Right kidney (tissue), 9 donors: ENCODE measurements around the gene GALT.
A peak's percentile ranks its signal among the peaks of the same experiment; 100 is the strongest.

ENCODE experiments used
- DNase-seq: peaks from one replicate; pipeline ENCODE4 v3.0.0-alpha.2; 2016
- long read RNA-seq, 8 donors: transcript quantifications; one replicate each; lab custom pipeline, GENCODE V29; 2026

Gene GALT
- long read RNA-seq, donor 1, transcript GALT-210 (2 exons, 858 nt): minor isoform, 10 of 29 reads
- long read RNA-seq, donor 1, transcript GALT-201 (11 exons, 1,768 nt): major isoform, 11 of 29 reads
- long read RNA-seq, donor 1, partial matches to known transcripts: 5 of 29 reads
- long read RNA-seq, donor 1, other reads (novel, unspliced or antisense): 0 of 29 reads
- long read RNA-seq, donor 2, partial matches to known transcripts: 0 of 3 reads
- long read RNA-seq, donor 2, other reads (novel, unspliced or antisense): 0 of 3 reads
- long read RNA-seq, donor 3, transcript GALT-210 (2 exons, 858 nt): major isoform, 8 of 11 reads
- long read RNA-seq, donor 3, partial matches to known transcripts: 0 of 11 reads
- long read RNA-seq, donor 3, other reads (novel, unspliced or antisense): 0 of 11 reads
- long read RNA-seq, donor 4, transcript GALT-210 (2 exons, 858 nt): major isoform, 12 of 24 reads
- long read RNA-seq, donor 4, partial matches to known transcripts: 5 of 24 reads
- long read RNA-seq, donor 4, other reads (novel, unspliced or antisense): 0 of 24 reads
- long read RNA-seq, donor 5, transcript GALT-201 (11 exons, 1,768 nt): minor isoform, 7 of 24 reads
- long read RNA-seq, donor 5, transcript GALT-210 (2 exons, 858 nt): major isoform, 15 of 24 reads
- long read RNA-seq, donor 5, partial matches to known transcripts: 0 of 24 reads
- long read RNA-seq, donor 5, other reads (novel, unspliced or antisense): 0 of 24 reads
- long read RNA-seq, donor 6, transcript GALT-210 (2 exons, 858 nt): major isoform, 5 of 14 reads
- long read RNA-seq, donor 6, partial matches to known transcripts: 5 of 14 reads
- long read RNA-seq, donor 6, other reads (novel, unspliced or antisense): 0 of 14 reads
- long read RNA-seq, donor 7, transcript GALT-210 (2 exons, 858 nt): minor isoform, 5 of 37 reads
- long read RNA-seq, donor 7, transcript GALT-201 (11 exons, 1,768 nt): major isoform, 7 of 37 reads
- long read RNA-seq, donor 7, partial matches to known transcripts: 25 of 37 reads
- long read RNA-seq, donor 7, other reads (novel, unspliced or antisense): 0 of 37 reads
- long read RNA-seq, donor 8, transcript GALT-210 (2 exons, 858 nt): minor isoform, 5 of 22 reads
- long read RNA-seq, donor 8, transcript GALT-201 (11 exons, 1,768 nt): major isoform, 10 of 22 reads
- long read RNA-seq, donor 8, partial matches to known transcripts: 5 of 22 reads
- long read RNA-seq, donor 8, other reads (novel, unspliced or antisense): 0 of 22 reads

- DNase-seq: peak; percentile 94
These were observed at the start of gene GALT for GRCh38 chr9:34646211-34647083. Gene GALT (plus strand): TSS chr9:34646675. CDS start chr9:34646705, 30 bp downstream.

- DNase-seq: no peak
These were observed 46.9 kb upstream of the GALT start for GRCh38 chr9:34599546-34599945.

- DNase-seq: no peak
These were observed 45.6 kb upstream of the GALT start for GRCh38 chr9:34600908-34601307.

GRCh38 chr9:34601937-34602573 lies 44.4 kb upstream of the GALT start:
- DNase-seq: no peak

- peak; percentile 46 for DNase-seq
These were observed 42.8 kb upstream of the GALT start for GRCh38 chr9:34603610-34604231.

GRCh38 chr9:34606190-34606589 lies 40.3 kb upstream of the GALT start:
- DNase-seq: no peak

- no peak for DNase-seq
These were observed 39.6 kb upstream of the GALT start for GRCh38 chr9:34606905-34607304.

- no peak for DNase-seq
These were observed 39.1 kb upstream of the GALT start for GRCh38 chr9:34607331-34607730.

- no peak for DNase-seq
These were observed 35.9 kb upstream of the GALT start for GRCh38 chr9:34610434-34611206.

GRCh38 chr9:34611251-34611810 lies 35.1 kb upstream of the GALT start:
- peak; percentile 46 for DNase-seq

- DNase-seq: peak; percentile 89
These were observed 34.4 kb upstream of the GALT start, which contains the start of gene RPP25L for GRCh38 chr9:34611811-34612787. Gene RPP25L (minus strand): TSS chr9:34612097. CDS start chr9:34611296, 801 bp downstream.

- peak; percentile 74 for DNase-seq
These were observed 33.6 kb upstream of the GALT start for GRCh38 chr9:34612788-34613390.

GRCh38 chr9:34615132-34615531 lies 31.3 kb upstream of the GALT start:
- DNase-seq: no peak

GRCh38 chr9:34620061-34620994 lies 26.1 kb upstream of the GALT start, which contains the start of gene DCTN3:
Gene DCTN3 (minus strand): TSS chr9:34620495. CDS start chr9:34620464, 31 bp downstream.
- DNase-seq: peak; percentile 76

GRCh38 chr9:34623374-34624235 lies 22.9 kb upstream of the GALT start:
- DNase-seq: peak; percentile 39
